Activated T-cell treated with anti-CD3 and anti-CD28 coated beads for 1 hour (primary cell): ENCODE results near the gene KMT5C.

ENCODE experiments used
- DNase-seq: peaks from one replicate; pipeline ENCODE4 v3.0.0-alpha.2; 2020; ENCODE audit warnings: low read depth

The KMT5C gene

GRCh38 chr19:55339105-55339888, at the start of gene KMT5C:
Gene KMT5C (plus strand): TSS chr19:55339876. CDS start chr19:55341937, 2,061 bp downstream.
- DNase-seq, result peak; percentile 100

GRCh38 chr19:55297267-55297666, 42.4 kb upstream of the KMT5C start:
- no peak for DNase-seq

- DNase-seq, result no peak
These were observed 39.7 kb upstream of the KMT5C start for GRCh38 chr19:55299991-55300390.

DNA sequence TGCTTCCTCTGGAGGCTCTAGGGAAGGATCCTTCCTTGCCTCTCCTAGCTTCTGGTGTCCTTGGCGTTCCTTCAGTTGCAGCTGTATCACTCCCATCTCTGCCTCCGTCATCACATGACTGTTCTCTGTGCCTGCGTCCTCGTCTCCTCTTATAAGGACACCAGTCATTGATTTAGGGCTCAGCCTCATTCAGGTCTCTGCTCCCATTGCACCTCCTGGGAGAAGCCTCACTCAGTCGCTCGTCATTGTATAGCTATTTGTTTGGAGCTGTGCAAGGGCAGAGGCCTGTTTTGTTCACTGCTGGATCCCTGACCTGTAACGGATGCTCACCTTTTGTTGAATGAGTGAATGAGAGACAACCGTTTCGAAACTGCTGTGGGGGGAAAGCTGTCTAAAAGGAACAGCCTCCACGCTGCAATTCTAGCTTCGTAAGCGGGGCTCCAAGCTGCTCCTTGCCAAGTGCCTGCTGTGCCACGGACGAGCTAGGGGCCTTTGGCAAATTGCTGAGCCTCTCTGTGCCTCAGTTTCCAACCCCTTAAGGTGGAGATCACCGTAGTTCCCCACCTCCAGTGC, 38.7 kb upstream of the KMT5C start:
- no peak for DNase-seq

DNA sequence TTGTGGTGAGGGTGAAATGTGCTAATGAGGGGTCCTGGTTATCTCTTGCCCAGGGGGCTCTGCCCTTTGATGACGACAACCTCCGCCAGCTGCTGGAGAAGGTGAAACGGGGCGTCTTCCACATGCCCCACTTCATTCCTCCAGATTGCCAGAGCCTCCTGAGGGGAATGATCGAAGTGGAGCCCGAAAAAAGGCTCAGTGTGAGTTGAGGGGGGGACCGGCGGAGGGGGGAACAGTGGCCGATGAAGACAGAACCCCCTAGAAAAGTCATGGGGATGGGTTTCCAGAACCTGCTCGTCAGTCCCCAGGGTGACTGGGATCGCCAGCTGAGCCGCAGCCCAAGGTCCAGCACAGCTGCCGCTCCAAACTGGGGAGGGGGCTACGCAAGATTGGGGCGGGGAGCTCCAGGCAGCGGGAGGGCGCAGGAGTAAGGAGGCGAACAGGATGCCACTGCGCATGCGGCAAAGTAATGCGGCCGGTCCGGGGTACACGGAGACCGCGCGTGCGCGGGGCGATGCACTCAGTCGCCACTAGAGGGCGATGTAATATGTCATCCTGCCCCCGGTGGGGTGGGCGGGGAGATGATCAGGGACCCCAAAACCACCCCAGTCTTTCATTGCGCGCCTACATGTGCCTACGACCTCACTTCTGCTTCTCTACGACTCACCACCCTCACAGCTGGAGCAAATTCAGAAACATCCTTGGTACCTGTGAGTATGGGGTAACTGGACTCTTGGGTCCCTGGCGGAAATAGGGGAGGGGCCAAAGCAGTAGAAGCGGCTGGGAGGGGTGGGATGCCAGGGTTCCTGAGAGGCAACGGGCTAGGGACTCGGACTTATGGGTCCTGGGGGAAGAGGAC, 38.0 kb upstream of the KMT5C start:
- peak; percentile 97 for DNase-seq

DNA sequence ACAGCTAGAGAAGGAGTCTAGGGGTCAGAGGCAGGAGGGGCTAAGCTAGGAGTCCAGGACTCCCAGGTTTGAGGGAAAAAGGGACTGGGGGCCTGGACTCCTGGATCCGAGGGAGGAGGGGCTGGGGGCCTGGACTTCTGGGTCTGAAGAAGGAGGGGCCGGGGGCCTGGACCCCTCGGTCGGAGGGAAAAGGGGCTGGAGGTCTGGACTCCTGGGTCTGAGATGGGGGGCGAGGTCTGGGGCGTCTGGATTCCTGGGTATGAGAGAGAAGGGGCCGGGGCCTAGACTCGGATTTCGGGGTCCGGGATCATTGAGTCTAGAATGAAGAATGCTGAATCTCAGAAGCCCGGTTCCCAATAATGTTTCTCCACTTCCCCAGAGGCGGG, 37.4 kb upstream of the KMT5C start:
- no peak for DNase-seq

DNA sequence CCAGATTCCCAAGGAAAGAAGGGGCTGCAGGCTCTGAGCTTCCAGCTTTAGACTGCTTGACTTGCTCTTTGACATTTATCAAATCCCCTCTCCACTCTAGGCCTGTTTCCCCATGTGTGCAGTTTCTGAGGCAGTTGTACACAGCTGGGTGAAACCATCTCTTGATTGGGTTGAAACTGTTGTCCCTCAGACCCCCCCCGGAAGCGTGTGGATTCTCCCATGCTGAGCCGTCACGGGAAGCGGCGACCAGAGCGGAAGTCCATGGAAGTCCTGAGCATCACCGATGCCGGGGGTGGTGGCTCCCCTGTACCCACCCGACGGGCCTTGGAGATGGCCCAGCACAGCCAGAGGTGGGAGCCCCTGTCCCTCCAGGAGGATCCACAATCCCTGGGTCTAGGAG, 36.2 kb upstream of the KMT5C start:
- DNase-seq, result no peak

GRCh38 chr19:55304279-55304978, 35.2 kb upstream of the KMT5C start:
- no peak for DNase-seq

GRCh38 chr19:55304980-55305379, 34.7 kb upstream of the KMT5C start:
- DNase-seq, result no peak

DNA sequence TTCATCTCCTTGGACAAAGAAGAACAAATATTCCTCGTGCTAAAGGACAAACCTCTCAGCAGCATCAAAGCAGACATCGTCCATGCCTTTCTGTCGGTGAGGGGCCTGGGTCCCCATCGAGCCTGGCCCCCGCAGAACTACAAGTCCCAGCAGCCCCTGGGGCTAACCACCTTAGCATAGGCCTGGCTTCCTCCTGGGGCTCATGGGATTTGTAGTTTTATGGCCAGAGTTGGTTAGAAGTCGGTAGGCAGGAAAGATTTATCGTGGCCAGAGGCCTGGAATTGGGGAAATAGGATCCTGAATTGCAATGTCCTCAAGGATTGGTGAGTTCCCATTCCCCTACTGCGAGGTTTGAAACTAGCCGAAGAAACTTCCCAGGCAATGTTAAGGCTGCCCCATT, 34.2 kb upstream of the KMT5C start:
- DNase-seq, result peak; percentile 35

- DNase-seq, result no peak
These were observed 33.6 kb upstream of the KMT5C start for GRCh38 chr19:55305983-55306562.

DNA sequence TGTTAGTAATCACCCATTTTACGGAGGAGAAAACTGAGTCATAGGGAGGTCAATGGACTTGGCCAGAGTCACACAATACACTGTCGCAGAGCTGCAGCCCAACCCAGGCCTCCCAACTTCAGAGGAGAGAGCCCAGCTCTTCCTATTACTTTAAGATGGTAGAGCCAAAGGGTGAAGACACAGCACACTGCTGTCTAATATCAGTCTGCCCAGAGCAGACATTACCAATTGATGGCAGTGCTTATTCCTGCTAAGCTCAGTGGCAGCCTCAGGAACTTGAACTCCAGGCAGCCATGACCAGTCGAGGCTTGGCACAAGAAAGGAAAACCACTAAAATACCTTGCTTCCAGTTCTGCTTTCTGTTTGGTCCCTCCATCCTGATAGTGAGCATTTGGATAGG, 33.0 kb upstream of the KMT5C start:
- DNase-seq, result no peak

DNA sequence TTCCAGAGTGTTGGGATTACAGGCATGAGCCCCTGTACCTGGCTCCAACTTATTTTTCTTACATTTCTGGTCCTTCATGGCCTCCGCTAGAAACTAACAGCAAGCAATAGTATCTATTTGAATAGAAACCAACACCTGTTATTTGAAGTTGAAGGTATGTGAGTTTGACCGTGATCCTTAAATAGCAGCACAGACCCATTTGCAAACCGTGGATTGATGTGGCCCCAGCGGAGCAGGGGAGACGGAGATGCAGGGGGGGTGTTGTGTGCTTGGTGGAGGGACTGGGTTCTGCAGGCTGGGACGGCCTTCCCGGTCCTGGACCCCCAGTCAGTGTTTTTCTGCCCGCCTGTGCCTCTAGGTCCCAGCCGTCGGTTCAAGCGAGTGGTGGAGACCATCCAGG, 31.4 kb upstream of the KMT5C start:
- DNase-seq, result no peak

- DNase-seq, result no peak
These were observed 30.2 kb upstream of the KMT5C start for GRCh38 chr19:55309448-55309847.

GRCh38 chr19:55310498-55310897, 29.2 kb upstream of the KMT5C start:
- DNase-seq, result no peak

DNA sequence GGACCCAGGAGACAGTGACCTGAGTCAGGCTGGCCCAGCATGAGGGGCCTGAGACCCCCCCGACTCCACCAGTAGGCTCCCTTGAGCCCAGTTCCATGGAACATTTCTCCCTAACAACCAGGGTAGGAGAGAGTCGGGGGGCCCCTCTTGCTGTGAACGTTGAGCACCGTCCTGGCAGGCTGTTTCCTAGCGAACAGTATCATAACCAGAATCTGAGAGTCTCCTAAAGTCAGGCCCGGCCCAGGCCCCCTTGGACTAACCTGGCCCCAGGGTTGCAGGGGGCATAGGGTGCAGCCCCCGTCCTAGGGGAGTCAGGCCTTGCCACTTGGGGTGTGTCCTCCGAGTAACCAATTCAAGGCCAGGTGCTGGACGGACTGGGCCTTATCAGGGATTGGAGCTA, 28.3 kb upstream of the KMT5C start:
- DNase-seq, result no peak

- DNase-seq, result no peak
These were observed 27.9 kb upstream of the KMT5C start for GRCh38 chr19:55311797-55312196.

- no peak for DNase-seq
These were observed 26.8 kb upstream of the KMT5C start for GRCh38 chr19:55312621-55313512.

DNA sequence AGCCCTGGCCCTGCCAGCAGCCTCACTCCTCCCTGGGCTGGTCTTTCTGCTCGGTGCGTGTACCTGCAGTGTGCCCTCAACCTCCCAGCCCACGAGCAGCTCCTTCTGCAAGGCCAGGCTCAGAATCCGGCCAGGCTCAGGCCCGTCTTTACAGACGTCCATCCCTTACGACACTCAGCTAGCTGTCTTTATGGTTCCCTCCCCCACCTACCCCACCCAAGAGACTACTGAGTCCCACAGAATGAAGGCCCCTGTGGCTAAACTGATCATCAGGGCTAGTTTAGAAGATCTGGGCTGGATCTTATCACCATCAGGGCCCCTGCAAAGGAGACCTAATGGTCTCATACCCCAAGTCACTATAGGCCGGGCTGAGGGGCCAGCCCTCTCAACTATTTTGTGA, 25.3 kb upstream of the KMT5C start:
- DNase-seq, result no peak

DNA sequence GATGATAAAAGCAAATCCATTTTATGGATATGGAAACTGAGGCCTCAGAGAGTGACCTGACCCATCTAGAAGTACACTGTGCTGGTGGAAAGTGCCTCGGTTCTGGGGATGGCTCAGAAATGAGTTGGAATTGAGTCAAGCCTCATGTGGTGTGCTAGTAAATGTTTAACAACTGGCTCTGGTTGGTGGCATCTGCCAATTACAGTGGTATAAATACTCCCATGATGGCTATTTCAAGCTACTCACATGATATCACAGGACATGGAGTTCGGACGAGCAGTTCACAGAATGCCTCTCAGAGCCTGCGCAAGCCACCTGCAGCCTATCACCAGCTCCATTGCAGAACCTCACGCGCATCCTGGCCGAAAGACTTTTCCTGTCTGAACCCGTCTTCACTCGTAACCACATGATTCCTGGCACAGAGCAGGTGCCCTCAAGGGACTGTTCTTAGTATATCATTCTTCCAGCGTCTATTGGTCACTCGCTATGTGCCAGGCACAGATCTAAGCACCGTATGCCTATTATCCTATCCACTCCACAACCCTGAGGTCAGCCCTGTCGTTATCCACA, 23.6 kb upstream of the KMT5C start:
- no peak for DNase-seq

- no peak for DNase-seq
These were observed 23.0 kb upstream of the KMT5C start for GRCh38 chr19:55316646-55317045.
